NT2/D1 (cell line): ENCODE data around the gene UNC13C.

Experiments used
- SUZ12 ChIP-seq: IDR thresholded peaks from 2 replicates; pipeline ENCODE4 v1.6.1; 2011; ENCODE audit not compliant: insufficient read length, insufficient read depth; ENCODE audit errors: extremely low read depth
- YY1 ChIP-seq: IDR thresholded peaks from 2 replicates; pipeline ENCODE4 v1.6.1; 2011; ENCODE audit not compliant: insufficient read length, insufficient read depth
- ZNF274 ChIP-seq: IDR thresholded peaks from 2 replicates; pipeline ENCODE4 v1.6.1; 2011; ENCODE audit warnings: mild to moderate bottlenecking, low read depth, low read length

GRCh38 chr15:53987480-53987879 lies 9.2 kb downstream of the UNC13C start:
- TF ChIP-seq ZNF274 (no peak), YY1 (no peak), SUZ12 (no peak)
